Subcutaneous adipose tissue (tissue), 4 donors: ENCODE data around the gene MARCHF3. TPM values are rescaled to one million over a fixed set of nuclear protein-coding genes. Genes with fewer than 3 reads are reported as not detected.

ENCODE experiments used
- total RNA-seq, 4 donors: library from RNA; depleted of rRNA; stranded (reverse); fragments of >200 nt; gene quantifications; one replicate each; pipeline ENCODE4 v1.1.0, GENCODE V29; 2016
- TF ChIP-seq, protein P1 (sequence below): fragments of 450-650 bp; IDR thresholded peaks from one replicate; pipeline ENCODE4 v1.5.1; 2016; ENCODE audit warnings: low read depth, mild to moderate bottlenecking, control low read depth, antibody characterized with exemption, moderate library complexity

The MARCHF3 gene
- total RNA-seq, 4 donors from 2014 or later: 5.8 to 30.7 (median 14.6) TPM

- TF ChIP-seq, protein P1, sequence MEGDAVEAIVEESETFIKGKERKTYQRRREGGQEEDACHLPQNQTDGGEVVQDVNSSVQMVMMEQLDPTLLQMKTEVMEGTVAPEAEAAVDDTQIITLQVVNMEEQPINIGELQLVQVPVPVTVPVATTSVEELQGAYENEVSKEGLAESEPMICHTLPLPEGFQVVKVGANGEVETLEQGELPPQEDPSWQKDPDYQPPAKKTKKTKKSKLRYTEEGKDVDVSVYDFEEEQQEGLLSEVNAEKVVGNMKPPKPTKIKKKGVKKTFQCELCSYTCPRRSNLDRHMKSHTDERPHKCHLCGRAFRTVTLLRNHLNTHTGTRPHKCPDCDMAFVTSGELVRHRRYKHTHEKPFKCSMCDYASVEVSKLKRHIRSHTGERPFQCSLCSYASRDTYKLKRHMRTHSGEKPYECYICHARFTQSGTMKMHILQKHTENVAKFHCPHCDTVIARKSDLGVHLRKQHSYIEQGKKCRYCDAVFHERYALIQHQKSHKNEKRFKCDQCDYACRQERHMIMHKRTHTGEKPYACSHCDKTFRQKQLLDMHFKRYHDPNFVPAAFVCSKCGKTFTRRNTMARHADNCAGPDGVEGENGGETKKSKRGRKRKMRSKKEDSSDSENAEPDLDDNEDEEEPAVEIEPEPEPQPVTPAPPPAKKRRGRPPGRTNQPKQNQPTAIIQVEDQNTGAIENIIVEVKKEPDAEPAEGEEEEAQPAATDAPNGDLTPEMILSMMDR: no peak
Measured at GRCh38 chr5:126965487-126965886, 64.9 kb downstream of the MARCHF3 start.

DNA sequence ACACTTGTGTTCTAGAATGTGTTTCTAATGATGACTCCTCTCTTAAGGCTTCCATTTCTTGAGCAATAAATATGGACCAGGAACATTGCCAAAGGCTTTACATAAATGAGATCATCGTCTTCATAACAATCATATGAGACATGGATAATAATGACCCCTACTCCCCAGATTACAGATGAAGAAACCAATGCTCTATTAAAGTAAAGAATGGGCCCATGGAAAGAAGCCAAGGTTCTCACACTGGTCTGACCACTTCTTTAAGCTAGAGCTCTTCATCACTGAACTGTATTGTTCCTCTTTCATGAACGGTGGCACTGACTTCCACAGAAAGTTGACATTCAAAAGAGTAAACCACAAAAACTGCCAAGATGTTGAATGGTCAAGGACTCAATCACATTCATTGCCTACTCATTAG, 65.3 kb downstream of the MARCHF3 start:
- TF ChIP-seq, protein P1: no peak

DNA sequence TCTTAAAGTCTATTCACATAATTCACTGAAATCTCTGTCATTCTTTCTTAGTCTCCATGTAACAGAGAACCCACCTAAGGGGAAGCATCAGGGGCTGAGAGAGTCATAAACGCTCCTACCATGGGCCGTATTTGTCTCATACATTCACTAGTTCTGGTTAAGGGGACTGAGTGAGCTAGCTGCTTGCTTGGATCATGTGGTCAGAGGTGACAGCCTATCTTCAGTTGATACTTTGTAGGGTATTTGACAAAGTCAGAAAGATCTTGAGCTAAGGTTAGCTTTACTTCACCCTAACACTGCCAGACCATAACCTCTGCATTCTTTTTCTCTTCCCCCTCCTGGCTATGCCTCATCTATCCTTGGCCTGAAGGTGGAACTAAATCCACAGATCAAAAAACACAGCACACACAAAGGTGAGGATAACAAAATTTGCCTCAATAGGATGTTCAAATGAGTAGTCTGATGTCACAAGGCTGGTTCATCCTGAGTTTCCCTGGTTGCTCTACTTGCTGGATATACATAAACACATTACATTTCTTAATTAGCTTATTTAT, 66.5 kb downstream of the MARCHF3 start:
- TF ChIP-seq, protein P1: no peak

GRCh38 chr5:126961702-126962101, 68.7 kb downstream of the MARCHF3 start:
- TF ChIP-seq, protein P1: no peak

- TF ChIP-seq, protein P1: no peak
Measured at GRCh38 chr5:126961128-126961527, 69.2 kb downstream of the MARCHF3 start.

- TF ChIP-seq, protein P1: no peak
Measured at GRCh38 chr5:126959188-126959587, 71.2 kb downstream of the MARCHF3 start.

DNA sequence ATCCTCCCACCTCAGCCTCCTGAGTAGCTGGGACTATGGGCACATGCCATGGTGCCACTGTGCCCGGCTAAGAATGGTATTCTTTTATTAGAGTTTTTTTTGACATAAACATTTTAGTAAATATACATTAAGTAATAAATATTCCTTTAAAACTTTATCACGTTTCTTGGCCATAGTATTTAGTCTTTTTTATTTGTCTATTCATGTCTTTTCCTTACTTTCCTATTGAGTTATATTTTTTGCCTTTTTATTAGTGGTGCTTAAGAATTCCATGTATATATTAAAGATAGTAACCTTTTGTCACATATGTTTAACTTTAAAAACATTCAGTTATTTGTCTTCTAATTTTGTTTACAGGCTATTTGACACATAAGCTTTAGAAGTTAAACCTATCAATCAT, 73.4 kb downstream of the MARCHF3 start:
- TF ChIP-seq, protein P1: no peak
